GM19023 (cell line): Measurements from ENCODE around the gene CDH4.

Experiments
- ATAC-seq: cut with Tn5 transposase; IDR thresholded peaks from one replicate; pipeline ENCODE4 v1.9.1; 2021; ENCODE audit warnings: mild to moderate bottlenecking, moderate library complexity; ENCODE audit not compliant: unreplicated experiment

CDH4 gene

GRCh38 chr20:61804752-61805295, 552.8 kb downstream of the CDH4 start:
- no peak for ATAC-seq

DNA sequence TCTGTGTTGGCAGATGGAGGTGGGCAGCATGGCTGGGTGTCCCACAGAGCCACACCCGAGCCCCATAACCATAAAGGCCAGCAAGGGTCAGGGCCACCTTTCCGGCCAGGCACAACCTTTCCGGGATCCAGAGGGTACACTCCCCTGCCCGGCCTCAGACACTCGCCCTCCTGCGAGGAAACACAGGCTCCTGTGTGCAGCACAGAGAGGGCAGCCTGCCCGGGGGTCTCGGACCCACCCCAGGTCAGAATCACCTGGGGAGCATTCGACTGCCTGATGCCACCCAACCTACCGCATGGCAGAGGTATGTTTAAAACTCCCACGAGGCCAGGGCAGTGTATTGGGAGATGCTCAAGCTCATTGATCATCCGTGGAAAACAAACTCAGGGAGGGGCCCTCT, 553.3 kb downstream of the CDH4 start:
- ATAC-seq = no peak

- ATAC-seq = no peak
Measured at GRCh38 chr20:61805781-61806180, 553.7 kb downstream of the CDH4 start.

DNA sequence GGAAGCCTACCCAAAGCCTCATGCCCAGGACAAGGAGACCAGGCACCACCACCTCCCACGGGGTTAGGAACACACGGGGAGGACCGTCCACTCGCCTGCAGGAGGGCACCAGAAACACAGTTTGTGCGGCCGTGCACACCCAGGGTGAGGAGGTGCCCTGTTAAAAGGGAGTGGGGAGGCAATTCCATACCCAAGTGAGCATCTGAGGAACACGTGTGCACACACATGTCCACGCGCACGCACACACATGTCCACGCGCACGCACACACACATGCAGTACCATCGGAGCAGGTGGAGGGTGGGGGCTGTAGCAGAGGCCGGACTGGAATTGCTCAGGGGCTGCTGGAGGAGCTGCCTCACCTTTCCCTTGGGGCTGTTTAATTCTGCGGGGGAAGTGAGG, 554.3 kb downstream of the CDH4 start:
- no peak for ATAC-seq

GRCh38 chr20:61806995-61807394, 554.9 kb downstream of the CDH4 start:
- ATAC-seq = no peak

GRCh38 chr20:61807471-61808160, 555.6 kb downstream of the CDH4 start:
- ATAC-seq = no peak

DNA sequence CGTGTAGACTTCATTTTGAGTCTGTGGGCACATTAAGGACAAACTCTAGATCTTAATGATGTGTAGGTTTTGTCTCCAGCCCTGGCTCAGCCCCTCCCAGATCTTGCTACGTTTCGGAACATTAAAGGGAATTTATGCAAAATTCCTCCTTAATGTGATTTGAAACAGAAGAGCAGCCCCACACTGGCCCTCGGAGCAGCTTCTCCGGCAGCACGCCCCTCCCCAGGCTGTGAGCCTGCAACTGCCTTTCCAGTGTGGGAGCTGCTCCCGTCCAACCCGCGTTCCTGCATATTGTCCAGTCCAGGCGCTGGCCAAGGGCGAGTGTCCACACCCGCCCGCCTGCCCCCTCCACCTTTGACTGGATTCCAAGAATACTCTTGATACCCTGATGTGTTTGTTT, 556.4 kb downstream of the CDH4 start:
- no peak for ATAC-seq

GRCh38 chr20:61809006-61809770, 557.1 kb downstream of the CDH4 start:
- ATAC-seq = no peak

DNA sequence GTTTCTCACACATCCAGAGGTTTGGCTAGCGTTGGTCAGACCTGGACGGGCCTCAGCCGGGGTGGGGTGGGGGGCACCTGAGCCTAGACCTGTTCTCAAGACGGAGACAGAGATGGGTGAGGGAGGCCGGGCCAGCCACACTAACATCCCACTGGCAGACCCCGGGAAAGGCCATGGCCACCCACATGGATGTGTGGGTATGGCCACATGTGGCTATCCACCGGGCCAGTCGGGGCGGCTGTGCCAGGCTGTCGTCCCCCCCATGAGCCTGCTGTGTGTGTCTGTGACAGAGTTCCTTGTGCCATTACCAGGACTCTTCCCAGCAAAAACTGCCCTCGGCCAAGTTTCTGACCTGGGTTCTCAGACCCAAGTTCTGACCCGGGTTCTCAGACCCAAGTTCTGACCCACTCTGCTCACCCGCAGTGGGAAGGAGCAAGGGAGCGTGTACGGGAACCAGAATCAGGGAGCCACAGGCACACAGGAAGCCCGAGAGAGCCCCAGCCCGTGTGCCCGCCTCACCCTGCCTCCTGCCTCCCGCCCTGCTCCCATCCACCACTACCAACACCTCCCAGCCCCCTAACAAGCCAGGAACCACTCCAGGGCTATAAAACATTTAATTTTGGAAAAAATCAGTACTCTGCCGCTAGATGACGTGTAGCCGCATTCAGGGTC, 558.1 kb downstream of the CDH4 start:
- no peak for ATAC-seq

- no peak for ATAC-seq
Measured at GRCh38 chr20:61810738-61811135, 558.7 kb downstream of the CDH4 start.

GRCh38 chr20:61811166-61811565, 559.1 kb downstream of the CDH4 start:
- ATAC-seq = no peak

DNA sequence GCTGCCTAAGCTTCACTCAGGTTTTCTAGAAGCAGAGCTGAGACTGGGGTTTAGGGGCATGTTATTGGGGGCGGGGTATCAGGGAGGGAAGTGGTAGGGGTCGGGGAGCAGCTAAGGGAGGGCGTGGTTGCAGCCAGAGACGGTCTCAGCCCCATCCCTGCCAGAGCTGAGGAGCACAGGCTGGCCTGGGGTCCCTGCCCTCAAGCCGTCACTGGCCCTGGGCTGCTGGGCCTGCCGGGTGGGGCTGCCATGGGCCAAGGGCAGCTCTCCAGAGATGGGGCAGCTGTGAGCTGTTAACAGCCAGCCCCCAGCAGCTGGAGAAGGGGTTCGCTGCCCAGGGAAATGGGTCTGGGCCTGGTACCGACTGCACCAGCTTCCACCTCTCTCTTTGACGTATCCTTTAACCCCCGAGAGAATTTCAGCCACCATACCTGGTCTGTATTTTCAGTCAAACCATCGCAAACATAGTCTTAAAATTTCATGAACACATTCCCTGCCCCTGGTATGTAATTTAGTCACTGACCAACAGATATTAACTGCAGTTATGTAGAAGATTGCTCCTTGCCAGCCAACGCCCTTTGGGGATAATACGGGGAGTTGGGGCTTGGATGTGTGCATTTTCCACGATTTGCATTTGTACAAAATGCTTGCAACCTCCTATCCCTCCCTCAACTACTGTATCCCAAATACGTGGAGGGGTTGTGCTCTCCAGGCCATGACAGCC, 560.2 kb downstream of the CDH4 start:
- ATAC-seq = no peak

DNA sequence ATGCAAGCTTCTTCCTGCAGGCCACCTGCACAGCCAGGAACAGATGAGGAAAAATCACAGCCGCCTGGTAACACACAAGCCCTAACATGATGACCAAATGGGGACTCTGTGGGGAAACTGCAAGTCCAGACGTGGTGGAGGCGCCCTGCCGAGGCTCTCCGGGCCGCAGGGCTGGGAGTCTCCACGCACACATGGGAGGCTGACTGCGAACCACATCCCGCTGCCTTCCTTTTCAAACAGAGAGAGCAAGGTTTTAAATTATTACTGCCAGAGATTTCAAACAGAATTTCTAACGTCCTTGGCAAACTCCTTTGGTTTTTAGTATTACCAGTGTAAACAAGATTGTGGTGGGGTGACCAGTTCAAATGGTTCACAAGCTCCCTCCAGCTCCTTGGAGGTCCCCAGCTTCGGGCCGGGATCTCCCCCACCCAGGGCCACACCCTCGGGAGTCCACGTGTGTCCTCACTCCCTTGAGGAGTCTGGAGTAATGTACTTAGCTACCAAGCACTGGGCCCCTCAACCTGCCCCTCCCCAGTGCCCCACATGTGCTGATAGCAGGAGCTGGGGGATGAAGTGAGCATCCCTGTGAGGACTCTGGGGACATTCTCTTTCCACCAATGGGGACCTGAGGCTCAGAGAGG, 560.9 kb downstream of the CDH4 start:
- no peak for ATAC-seq

DNA sequence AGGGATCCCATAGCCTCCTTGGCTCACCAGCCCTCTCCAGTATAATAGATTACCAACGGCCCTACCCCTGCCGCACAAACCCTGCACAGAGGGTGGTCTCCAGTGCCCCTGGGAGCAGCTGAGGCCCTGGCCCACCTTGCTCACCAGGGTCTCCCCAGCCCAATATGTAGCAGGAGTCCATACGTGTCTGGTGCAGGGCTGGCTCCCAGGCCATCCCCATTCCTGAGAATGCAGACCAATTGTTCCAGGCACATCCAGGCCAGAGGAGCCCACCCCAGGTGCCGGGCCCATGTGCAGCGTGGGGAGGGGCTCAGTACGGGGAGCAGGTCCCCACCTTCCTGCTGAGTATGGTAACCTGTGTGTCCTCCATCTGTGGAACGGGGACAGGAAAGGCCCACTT, 561.7 kb downstream of the CDH4 start:
- ATAC-seq = no peak

DNA sequence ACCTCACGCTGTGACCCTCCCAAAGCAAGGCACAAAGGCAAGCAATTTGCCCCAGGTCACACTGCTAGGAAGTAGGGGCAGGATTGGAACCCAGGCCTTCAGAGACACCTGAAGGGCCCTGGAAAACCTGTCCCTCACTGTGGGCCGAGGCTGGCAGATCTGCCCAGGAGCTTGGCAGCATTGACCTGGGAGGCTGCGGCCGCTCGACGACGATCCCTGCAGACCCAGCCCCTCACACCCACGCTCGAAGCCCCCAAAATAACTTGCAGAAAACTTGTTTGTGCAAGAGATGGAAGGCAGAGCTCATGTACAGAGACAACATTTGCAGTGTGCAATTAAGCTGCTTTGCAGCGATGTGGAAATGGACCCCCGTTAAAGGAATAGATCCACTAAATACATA, 562.2 kb downstream of the CDH4 start:
- no peak for ATAC-seq

DNA sequence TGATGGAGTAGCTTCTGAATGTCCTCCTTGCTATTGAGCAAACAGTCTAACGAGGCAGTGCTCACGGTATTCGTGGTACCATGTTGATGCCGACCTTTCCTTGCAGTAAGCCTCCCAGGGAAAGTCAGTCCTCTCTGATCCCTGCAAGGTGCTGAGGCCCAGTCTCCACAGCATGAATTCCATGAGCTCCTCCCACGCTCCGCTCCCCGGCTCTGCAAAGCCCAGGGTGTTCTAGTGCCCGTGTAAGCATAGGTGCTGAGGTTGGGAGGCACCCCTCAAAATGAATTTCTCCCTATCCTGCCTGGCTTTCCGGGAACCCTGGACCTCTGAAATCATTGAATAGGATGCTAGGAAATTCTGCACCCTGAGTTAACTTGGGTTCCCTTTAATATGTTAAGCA, 562.7 kb downstream of the CDH4 start:
- no peak for ATAC-seq

DNA sequence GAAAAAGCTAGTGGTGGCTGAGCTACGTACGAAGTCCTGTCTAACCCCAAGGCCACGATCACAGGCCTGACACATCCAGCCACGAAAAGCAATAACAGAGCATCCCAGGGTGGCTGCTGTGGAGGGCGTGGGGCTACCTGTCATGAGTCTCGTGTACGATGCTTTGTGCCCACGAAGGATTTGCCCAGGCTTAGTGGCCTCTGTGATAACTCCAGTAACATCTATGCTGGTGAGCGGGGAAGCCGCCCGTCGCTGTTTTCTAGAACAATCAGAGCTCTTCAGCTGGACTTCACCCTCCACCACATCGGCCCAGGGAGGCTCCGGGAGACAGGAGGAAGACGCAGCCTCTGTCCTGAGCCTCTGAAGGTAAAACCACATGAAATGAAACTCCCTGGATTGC, 563.1 kb downstream of the CDH4 start:
- ATAC-seq = no peak

GRCh38 chr20:61815678-61816077, 563.6 kb downstream of the CDH4 start:
- no peak for ATAC-seq

DNA sequence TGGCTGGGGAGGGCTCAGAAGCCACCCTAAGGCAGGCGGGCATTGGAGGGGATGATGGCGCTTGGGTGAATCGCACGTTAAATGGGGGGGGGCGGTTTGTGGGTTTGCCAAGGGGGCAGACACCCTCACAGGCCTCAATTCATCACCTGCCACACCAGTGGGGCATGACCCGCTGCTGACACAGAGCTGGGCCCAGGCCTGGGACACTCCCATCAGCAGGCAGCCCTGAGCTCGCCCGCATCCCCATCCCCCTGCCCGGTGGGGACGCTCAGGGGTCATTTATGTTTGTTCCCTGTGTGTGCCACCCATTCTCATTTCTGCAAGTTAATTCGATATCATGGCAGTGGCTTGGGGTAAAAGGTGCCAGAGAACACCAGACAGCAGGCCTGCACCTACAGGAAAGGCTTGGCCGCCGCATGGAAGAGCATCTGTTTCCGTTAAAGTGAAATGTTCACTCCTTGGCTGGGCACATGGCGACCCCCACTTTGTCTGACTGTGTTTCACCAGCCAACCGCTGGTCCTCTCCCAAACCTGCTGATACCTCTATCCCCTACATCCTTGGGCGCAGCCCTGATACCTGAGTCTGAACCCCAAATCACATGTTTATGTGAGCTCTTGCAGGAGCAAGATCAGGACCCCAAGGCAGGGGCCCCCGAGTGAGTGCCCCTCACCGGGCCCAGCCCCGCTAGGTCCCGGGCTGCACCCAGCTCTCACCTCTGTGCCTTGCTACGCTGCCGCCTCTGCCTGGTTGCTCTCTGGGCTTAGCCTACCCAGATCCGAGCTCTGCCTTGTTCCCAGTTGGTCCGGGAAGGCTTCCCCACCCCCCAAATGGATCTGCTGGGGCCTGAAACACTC, 564.8 kb downstream of the CDH4 start:
- no peak for ATAC-seq

DNA sequence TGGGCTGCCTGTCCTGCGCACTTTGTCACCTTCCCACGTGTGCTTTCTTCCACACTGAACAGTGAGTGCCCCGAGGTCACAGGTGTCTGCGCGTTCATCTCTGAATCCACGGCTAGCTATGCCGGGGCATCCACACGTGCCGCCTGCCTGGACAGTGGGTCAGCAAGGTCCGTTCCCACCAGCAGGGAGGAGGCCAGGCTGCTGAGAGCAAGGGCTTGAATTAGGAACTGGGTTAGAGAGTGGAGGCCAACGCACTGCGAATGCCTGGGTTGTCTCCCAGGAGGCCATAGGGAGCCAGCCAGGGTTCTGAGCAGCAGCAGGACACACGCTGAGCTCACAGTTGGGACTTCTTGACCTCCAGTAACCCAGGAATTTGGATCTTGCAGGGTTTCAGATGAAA, 565.5 kb downstream of the CDH4 start:
- no peak for ATAC-seq
